ENCODE data around the gene GPR160. TPM values are rescaled to one million over a fixed set of nuclear protein-coding genes. Genes with fewer than 3 reads are reported as not detected.
"Not testable (repeated sequence)": the region's sequence is repeated elsewhere in the genome, so short reads cannot be mapped to it uniquely, and the experiment has no call there.

Gene GPR160
- total RNA-seq, 1 donor from 2014 or later, result 2.9 TPM

GRCh38 chr3:170107941-170108340 lies 70.1 kb downstream of the GPR160 start:
- DNase-seq (ENCODE audit: low spot score in 2 of 2), result no peak
- FAIRE-seq, result no peak

- no peak for FAIRE-seq
- DNase-seq (ENCODE audit: low spot score in 2 of 2), result no peak
Measured at GRCh38 chr3:170108955-170109354, 71.2 kb downstream of the GPR160 start.

GRCh38 chr3:170109579-170110293 lies 71.9 kb downstream of the GPR160 start:
- FAIRE-seq, result no peak

GRCh38 chr3:170111147-170111771 lies 73.5 kb downstream of the GPR160 start:
- FAIRE-seq (no peak), DNase-seq (ENCODE audit: low spot score in 2 of 2) (no peak)

More at GRCh38 chr3:170109579-170110293, 71.9 kb downstream of the GPR160 start:
- DNase-seq (ENCODE audit: low spot score in 2 of 2), result no peak

- FAIRE-seq; DNase-seq (ENCODE audit: low spot score in 2 of 2): not testable (repeated sequence)
Measured at GRCh38 chr3:170114165-170114564, 76.4 kb downstream of the GPR160 start.

- no peak for FAIRE-seq
Measured at GRCh38 chr3:170117134-170117533, 79.3 kb downstream of the GPR160 start.

GRCh38 chr3:170128259-170128976 lies 90.6 kb downstream of the GPR160 start:
- FAIRE-seq, result no peak

More at GRCh38 chr3:170117134-170117533, 79.3 kb downstream of the GPR160 start:
- DNase-seq (ENCODE audit: low spot score in 2 of 2), result no peak

GRCh38 chr3:170128977-170129431 lies 91.2 kb downstream of the GPR160 start:
- DNase-seq (ENCODE audit: low spot score in 2 of 2) (no peak), FAIRE-seq (no peak)

More at GRCh38 chr3:170128259-170128976, 90.6 kb downstream of the GPR160 start:
- no peak for DNase-seq (ENCODE audit: low spot score in 2 of 2)

- no peak for FAIRE-seq
- DNase-seq (ENCODE audit: low spot score in 2 of 2), result no peak
Measured at GRCh38 chr3:170130532-170130931, 92.7 kb downstream of the GPR160 start.

GRCh38 chr3:170132335-170132734 lies 94.5 kb downstream of the GPR160 start:
- DNase-seq (ENCODE audit: low spot score in 2 of 2), result no peak
- no peak for FAIRE-seq

Small RNA genes within 50 kb of the gene (small RNA-seq; reads per million reads assigned to genes)
- not detected for gene RNU4-38P

Other genes starting within 250 kb of the GPR160 start
- 0.82 TPM for gene LRRIQ4, start 225.1 kb upstream of the GPR160 start, total RNA-seq
- 5.3 TPM for gene LRRC34, start 225.1 kb upstream of the GPR160 start, total RNA-seq
- under 0.01 TPM for gene LRRC31, start 168.1 kb upstream of the GPR160 start, total RNA-seq
- gene SAMD7, start 126.4 kb upstream of the GPR160 start, total RNA-seq, result not detected
- 108 TPM for gene SEC62, start 71.2 kb upstream of the GPR160 start, total RNA-seq
- 35.1 TPM for gene PHC3, start 143.7 kb downstream of the GPR160 start, total RNA-seq
- 95.8 TPM for gene PRKCI, start 184.4 kb downstream of the GPR160 start, total RNA-seq

All from frontal cortex (tissue), 4 donors.